UCSD-AML1 (cell line): ENCODE measurements around the gene SLC6A20.

Experiments used
- DNase-seq: peaks from one replicate; lab custom pipeline; 2025; ENCODE audit not compliant: unreplicated experiment; lab: John Stamatoyannopoulos, UW

SLC6A20 gene

GRCh38 chr3:45803252-45803935, 7.1 kb upstream of the SLC6A20 start:
- no peak for DNase-seq

GRCh38 chr3:45802146-45802545, 5.8 kb upstream of the SLC6A20 start:
- DNase-seq: no peak

- DNase-seq: no peak
Observed at GRCh38 chr3:45800611-45801010, 4.3 kb upstream of the SLC6A20 start.

- DNase-seq: no peak
Observed at GRCh38 chr3:45799586-45799985, 3.2 kb upstream of the SLC6A20 start.

GRCh38 chr3:45798034-45798433, 1.7 kb upstream of the SLC6A20 start:
- DNase-seq: no peak

GRCh38 chr3:45796902-45797637, 734 bp upstream of the SLC6A20 start:
- DNase-seq: no peak

GRCh38 chr3:45795509-45795881, 841 bp downstream of the SLC6A20 start:
- no peak for DNase-seq

- no peak for DNase-seq
Observed at GRCh38 chr3:45794660-45795059, 1.7 kb downstream of the SLC6A20 start.

GRCh38 chr3:45794177-45794560, 2.2 kb downstream of the SLC6A20 start:
- no peak for DNase-seq

- DNase-seq: no peak
Observed at GRCh38 chr3:45793482-45794176, 2.7 kb downstream of the SLC6A20 start.

GRCh38 chr3:45792516-45793172, 3.7 kb downstream of the SLC6A20 start:
- DNase-seq: no peak

- no peak for DNase-seq
Observed at GRCh38 chr3:45792036-45792435, 4.3 kb downstream of the SLC6A20 start.

- DNase-seq: no peak
Observed at GRCh38 chr3:45790596-45790995, 5.7 kb downstream of the SLC6A20 start.

GRCh38 chr3:45789235-45789812, 7.0 kb downstream of the SLC6A20 start:
- DNase-seq: no peak

GRCh38 chr3:45787551-45787950, 8.8 kb downstream of the SLC6A20 start:
- DNase-seq: no peak

- DNase-seq: no peak
Observed at GRCh38 chr3:45786801-45787495, 9.4 kb downstream of the SLC6A20 start.

GRCh38 chr3:45785605-45786150, 10.7 kb downstream of the SLC6A20 start:
- no peak for DNase-seq

GRCh38 chr3:45783667-45784066, 12.7 kb downstream of the SLC6A20 start:
- no peak for DNase-seq

GRCh38 chr3:45782381-45782780, 14.0 kb downstream of the SLC6A20 start:
- no peak for DNase-seq

GRCh38 chr3:45781841-45782240, 14.5 kb downstream of the SLC6A20 start:
- DNase-seq: no peak
